SK-N-SH treated with all-trans-retinoic acid at 6 μM for 48 hours (cell line): ENCODE data around the gene PRM1.

Experiments used
- BACH2 ChIP-seq: fragments of 250-450 bp; sonication (Bioruptor Pico); IDR thresholded peaks from 2 replicates; pipeline ENCODE4 v1.9.0; 2021; ENCODE audit warnings: mild to moderate bottlenecking, borderline replicate concordance
- SNAI2 ChIP-seq: fragments of 250-450 bp; sonication (Bioruptor Pico); IDR thresholded peaks from 2 replicates; pipeline ENCODE4 v1.5.0; 2020; ENCODE audit warnings: mild to moderate bottlenecking, moderate library complexity
- ZFP3 ChIP-seq: fragments of 250-450 bp; sonication (Bioruptor Pico); IDR thresholded peaks from 2 replicates; pipeline ENCODE4 v1.5.0; 2020; ENCODE audit warnings: mild to moderate bottlenecking, moderate library complexity
- TF ChIP-seq, protein P1 (sequence below): fragments of 250-450 bp; sonication (Bioruptor Pico); IDR thresholded peaks from 2 replicates; pipeline ENCODE4 v1.5.0; 2020; ENCODE audit warnings: mild to moderate bottlenecking, moderate library complexity

DNA sequence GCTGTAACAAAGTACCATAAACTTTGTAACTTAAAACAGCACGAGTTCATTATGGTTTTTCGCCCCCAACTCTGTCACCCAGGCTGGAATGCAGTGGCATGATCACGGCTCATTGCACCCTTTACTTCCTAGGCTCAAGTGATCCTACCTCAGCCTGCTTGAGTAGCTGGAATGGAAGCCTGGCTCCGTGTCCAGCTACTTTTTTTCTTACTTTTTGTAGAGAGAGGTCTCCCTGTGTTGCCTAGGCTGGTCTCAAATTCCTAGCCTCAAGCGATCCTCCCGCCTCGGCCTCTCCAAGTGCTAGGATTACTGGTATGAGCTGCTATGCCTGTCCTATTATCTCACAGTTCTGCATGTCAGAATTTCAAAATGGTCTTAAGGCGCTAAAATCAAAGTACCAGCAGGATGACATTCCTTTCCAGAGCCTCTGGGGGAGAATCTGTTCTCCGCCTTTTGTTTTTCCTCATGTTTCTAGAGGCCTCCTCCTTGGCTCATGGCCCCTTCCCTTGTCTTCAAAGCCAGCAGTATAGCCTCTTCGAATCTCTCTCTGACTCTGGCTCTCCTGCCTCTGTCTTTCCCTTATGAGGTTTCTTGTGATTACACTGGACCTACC lies 10.1 kb upstream of the PRM1 start:
- TF ChIP-seq ZFP3 (CRISPR knock-in tag) (no peak), BACH2 (CRISPR knock-in tag) (no peak), SNAI2 (CRISPR knock-in tag) (no peak)
- TF ChIP-seq, protein P1, sequence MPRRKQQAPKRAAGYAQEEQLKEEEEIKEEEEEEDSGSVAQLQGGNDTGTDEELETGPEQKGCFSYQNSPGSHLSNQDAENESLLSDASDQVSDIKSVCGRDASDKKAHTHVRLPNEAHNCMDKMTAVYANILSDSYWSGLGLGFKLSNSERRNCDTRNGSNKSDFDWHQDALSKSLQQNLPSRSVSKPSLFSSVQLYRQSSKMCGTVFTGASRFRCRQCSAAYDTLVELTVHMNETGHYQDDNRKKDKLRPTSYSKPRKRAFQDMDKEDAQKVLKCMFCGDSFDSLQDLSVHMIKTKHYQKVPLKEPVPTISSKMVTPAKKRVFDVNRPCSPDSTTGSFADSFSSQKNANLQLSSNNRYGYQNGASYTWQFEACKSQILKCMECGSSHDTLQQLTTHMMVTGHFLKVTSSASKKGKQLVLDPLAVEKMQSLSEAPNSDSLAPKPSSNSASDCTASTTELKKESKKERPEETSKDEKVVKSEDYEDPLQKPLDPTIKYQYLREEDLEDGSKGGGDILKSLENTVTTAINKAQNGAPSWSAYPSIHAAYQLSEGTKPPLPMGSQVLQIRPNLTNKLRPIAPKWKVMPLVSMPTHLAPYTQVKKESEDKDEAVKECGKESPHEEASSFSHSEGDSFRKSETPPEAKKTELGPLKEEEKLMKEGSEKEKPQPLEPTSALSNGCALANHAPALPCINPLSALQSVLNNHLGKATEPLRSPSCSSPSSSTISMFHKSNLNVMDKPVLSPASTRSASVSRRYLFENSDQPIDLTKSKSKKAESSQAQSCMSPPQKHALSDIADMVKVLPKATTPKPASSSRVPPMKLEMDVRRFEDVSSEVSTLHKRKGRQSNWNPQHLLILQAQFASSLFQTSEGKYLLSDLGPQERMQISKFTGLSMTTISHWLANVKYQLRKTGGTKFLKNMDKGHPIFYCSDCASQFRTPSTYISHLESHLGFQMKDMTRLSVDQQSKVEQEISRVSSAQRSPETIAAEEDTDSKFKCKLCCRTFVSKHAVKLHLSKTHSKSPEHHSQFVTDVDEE (CRISPR knock-in tag): no peak
